DOHH2 (cell line): Measurements from ENCODE around the gene ANKRD13A.

Source experiments
- H3F3A ChIP-seq: fragments of 200-600 bp; sonication (generic), shearing (Covaris generic); 2 replicates; pipeline ENCODE4 v1.6.0; 2016; ENCODE audit warnings: antibody characterized with exemption, mild to moderate bottlenecking; ENCODE audit not compliant: control insufficient read depth, insufficient read depth
- H3K27ac ChIP-seq: fragments of 200-600 bp; sonication (generic); 2 replicates; pipeline ENCODE4 v1.5.1; 2014; ENCODE audit warnings: low read depth, mild to moderate bottlenecking, low read length, moderate library complexity
- H3K27me3 ChIP-seq: fragments of 200-600 bp; sonication (generic); 2 replicates; pipeline ENCODE4 v1.6.1; 2014; ENCODE audit warnings: mild to moderate bottlenecking, low read length, mixed read lengths; ENCODE audit not compliant: control insufficient read depth
- H3K36me3 ChIP-seq: fragments of 200-600 bp; sonication (generic); 2 replicates; pipeline ENCODE4 v1.6.1; 2014; ENCODE audit warnings: mild to moderate bottlenecking, low read length, moderate library complexity, mixed read lengths; ENCODE audit not compliant: control insufficient read depth
- H3K4me1 ChIP-seq: fragments of 200-600 bp; sonication (generic); 2 replicates; pipeline ENCODE4 v1.6.1; 2014; ENCODE audit warnings: mild to moderate bottlenecking, low read length, mixed read lengths; ENCODE audit not compliant: control insufficient read depth
- H3K4me2 ChIP-seq: fragments of 200-600 bp; sonication (generic); 2 replicates; pipeline ENCODE4 v1.6.0; 2014; ENCODE audit warnings: mild to moderate bottlenecking, low read length, moderate library complexity
- H3K4me3 ChIP-seq: fragments of 200-600 bp; sonication (generic); 2 replicates; pipeline ENCODE4 v1.5.1; 2014; ENCODE audit warnings: mild to moderate bottlenecking, low read length, mixed read lengths
- H3K79me2 ChIP-seq: fragments of 200-600 bp; sonication (generic); 2 replicates; pipeline ENCODE4 v1.6.1; 2014; ENCODE audit warnings: mild to moderate bottlenecking, low read length, mixed read lengths; ENCODE audit not compliant: control insufficient read depth
- H3K9me2 ChIP-seq: fragments of 200-600 bp; sonication (generic); replicated peaks from 2 replicates; pipeline ENCODE4 v1.6.1; 2014; ENCODE audit warnings: mild to moderate bottlenecking, low read length, mixed read lengths; ENCODE audit not compliant: control insufficient read depth
- H3K9me3 ChIP-seq: fragments of 200-600 bp; sonication (generic); 2 replicates; pipeline ENCODE4 v1.6.1; 2014; ENCODE audit warnings: antibody characterized with exemption, low read length, mixed read lengths; ENCODE audit not compliant: control insufficient read depth, insufficient read depth
- H4K20me1 ChIP-seq: fragments of 200-600 bp; sonication (generic); 2 replicates; pipeline ENCODE4 v1.6.0; 2014; ENCODE audit warnings: low read depth, mild to moderate bottlenecking, antibody characterized with exemption, low read length, moderate library complexity; ENCODE audit not compliant: control insufficient read depth, insufficient read depth
- EZH2phosphoT487 ChIP-seq: fragments of 200-600 bp; sonication (generic); IDR thresholded peaks from 2 replicates; pipeline ENCODE4 v1.6.1; 2017; ENCODE audit warnings: borderline replicate concordance, mild to moderate bottlenecking, antibody characterized with exemption, low read length, moderate library complexity, mixed read lengths
- TF ChIP-seq, protein P1 (sequence below): fragments of 200-600 bp; sonication (generic); IDR thresholded peaks from one replicate; pipeline ENCODE4 v1.5.1; 2014; ENCODE audit warnings: antibody characterized with exemption, mild to moderate bottlenecking, low read depth, low read length; ENCODE audit not compliant: poor library complexity, severe bottlenecking

ANKRD13A gene

DNA sequence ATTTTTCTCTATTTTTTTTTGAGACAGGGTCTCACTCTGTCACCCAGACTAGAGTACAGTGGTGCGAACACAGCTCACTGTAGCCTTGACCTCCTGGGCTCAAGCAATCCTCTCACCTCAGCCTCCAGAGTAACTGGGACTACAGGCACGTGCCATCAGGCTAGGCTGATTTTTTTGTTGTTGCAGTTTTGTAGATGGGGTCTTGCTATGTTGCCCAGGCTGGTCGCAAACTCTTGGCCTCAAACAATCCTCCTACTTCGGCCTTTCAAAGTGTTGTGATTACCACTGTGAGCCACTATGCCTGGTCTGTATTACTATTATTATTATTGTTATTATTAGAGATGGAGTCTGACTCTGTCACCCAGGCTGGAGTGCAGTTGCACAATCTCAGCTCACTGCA, 26.4 kb upstream of the ANKRD13A start:
- no peaks in the 10 kb centered on the region for H4K20me1 ChIP-seq
- H3K4me3 ChIP-seq: no peak overlapping the region
- no peak overlapping the region for H3K27ac ChIP-seq
- no peak for TF ChIP-seq EZH2phosphoT487
- TF ChIP-seq, protein P1, sequence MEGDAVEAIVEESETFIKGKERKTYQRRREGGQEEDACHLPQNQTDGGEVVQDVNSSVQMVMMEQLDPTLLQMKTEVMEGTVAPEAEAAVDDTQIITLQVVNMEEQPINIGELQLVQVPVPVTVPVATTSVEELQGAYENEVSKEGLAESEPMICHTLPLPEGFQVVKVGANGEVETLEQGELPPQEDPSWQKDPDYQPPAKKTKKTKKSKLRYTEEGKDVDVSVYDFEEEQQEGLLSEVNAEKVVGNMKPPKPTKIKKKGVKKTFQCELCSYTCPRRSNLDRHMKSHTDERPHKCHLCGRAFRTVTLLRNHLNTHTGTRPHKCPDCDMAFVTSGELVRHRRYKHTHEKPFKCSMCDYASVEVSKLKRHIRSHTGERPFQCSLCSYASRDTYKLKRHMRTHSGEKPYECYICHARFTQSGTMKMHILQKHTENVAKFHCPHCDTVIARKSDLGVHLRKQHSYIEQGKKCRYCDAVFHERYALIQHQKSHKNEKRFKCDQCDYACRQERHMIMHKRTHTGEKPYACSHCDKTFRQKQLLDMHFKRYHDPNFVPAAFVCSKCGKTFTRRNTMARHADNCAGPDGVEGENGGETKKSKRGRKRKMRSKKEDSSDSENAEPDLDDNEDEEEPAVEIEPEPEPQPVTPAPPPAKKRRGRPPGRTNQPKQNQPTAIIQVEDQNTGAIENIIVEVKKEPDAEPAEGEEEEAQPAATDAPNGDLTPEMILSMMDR: no peak
- H3K36me3 ChIP-seq: peaks cover 72% of the 10 kb centered on the region
- H3K9me2 ChIP-seq: no peaks in the 10 kb centered on the region
- H3K4me2 ChIP-seq: no peak overlapping the region
- H3K27me3 ChIP-seq: no peaks in the 10 kb centered on the region
- H3K79me2 ChIP-seq: no peaks in the 10 kb centered on the region
- no peaks in the 10 kb centered on the region for H3F3A ChIP-seq
- no peaks in the 10 kb centered on the region for H3K9me3 ChIP-seq
- no peaks in the 10 kb centered on the region for H3K4me1 ChIP-seq

DNA sequence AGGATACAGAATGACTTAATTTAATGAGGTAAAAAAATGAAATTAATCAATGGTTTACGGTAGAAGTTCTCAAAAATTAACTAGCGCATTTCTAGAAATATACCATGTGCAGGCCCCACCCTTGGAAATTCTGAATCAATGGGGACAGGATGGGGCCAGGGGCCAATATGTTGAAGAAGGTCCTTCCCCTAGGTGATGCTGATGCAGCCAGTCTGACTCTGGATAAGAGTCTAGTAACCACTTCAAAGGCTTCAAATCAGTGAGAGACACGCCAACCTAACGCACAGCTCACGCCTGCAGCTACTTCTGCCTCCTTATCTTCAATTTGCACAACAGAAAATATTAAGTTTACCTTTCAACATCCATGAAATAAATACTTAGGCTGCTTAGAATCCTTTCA, 17.9 kb upstream of the ANKRD13A start:
- Histone ChIP-seq H4K20me1 (no peaks in the 10 kb centered on the region), H3K4me3 (no peak overlapping the region)

DNA sequence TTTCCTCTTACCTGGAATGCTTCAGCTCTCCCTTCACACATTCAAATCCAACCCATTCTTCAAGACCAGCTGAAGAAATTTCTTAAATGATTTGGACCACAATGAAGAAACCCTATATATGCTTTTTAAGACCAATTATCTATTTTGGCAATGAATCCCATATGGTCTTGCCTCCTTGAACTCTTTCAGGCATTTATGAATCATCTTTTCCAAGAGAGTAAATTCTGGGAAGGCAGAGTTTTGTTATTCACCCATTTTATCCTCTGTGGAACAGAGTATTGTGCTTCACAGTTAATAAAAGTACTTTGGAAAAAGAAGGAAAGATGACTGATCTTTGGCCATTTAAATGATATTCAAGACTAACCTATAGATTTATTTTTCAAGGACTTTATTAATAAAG, 17.0 kb upstream of the ANKRD13A start:
- Histone ChIP-seq H3K4me3 (no peak overlapping the region), H3K79me2 (peaks cover 12% of the 10 kb centered on the region), H3K9me2 (no peaks in the 10 kb centered on the region), H3K36me3 (peaks cover 81% of the 10 kb centered on the region), H3K27me3 (no peaks in the 10 kb centered on the region), H3K4me2 (no peak overlapping the region), H3F3A (no peaks in the 10 kb centered on the region; the same call in 1 of the 2 replicates), H3K4me1 (peaks cover 8% of the 10 kb centered on the region), H3K27ac (no peak overlapping the region), H3K9me3 (no peaks in the 10 kb centered on the region), H4K20me1 (no peaks in the 10 kb centered on the region)
- TF ChIP-seq, protein P1: no peak
- no peak for TF ChIP-seq EZH2phosphoT487

More for the DNA sequence above, 17.9 kb upstream of the ANKRD13A start:
- Histone ChIP-seq H3K36me3 (peaks cover 88% of the 10 kb centered on the region), H3K9me2 (no peaks in the 10 kb centered on the region), H3K4me2 (no peak overlapping the region), H3K9me3 (no peaks in the 10 kb centered on the region), H3K27me3 (no peaks in the 10 kb centered on the region), H3K27ac (no peak overlapping the region), H3K4me1 (peaks cover 8% of the 10 kb centered on the region), H3K79me2 (peaks cover 12% of the 10 kb centered on the region), H3F3A (no peaks in the 10 kb centered on the region; the same call in 1 of the 2 replicates)
- TF ChIP-seq EZH2phosphoT487: no peak
- TF ChIP-seq, protein P1: no peak
